SK-N-SH treated with all-trans-retinoic acid at 6 μM for 48 hours (cell line): ENCODE results near the gene CPXM2.

ENCODE experiments used
- ARNTL ChIP-seq: fragments of 450-650 bp; formaldehyde crosslinking; IDR thresholded peaks from 2 replicates; pipeline ENCODE4 v1.5.0; 2020; ENCODE audit warnings: low read depth, mild to moderate bottlenecking, moderate library complexity, borderline replicate concordance
- BACH2 ChIP-seq: fragments of 250-450 bp; sonication (Bioruptor Pico); IDR thresholded peaks from 2 replicates; pipeline ENCODE4 v1.9.0; 2021; ENCODE audit warnings: mild to moderate bottlenecking, borderline replicate concordance
- CREB5 ChIP-seq: fragments of 250-450 bp; sonication (Bioruptor Pico); IDR thresholded peaks from 2 replicates; pipeline ENCODE4 v1.5.1; 2020; ENCODE audit warnings: low read depth, mild to moderate bottlenecking, moderate library complexity
- CSDC2 ChIP-seq: fragments of 250-450 bp; sonication (Bioruptor Pico); IDR thresholded peaks from 2 replicates; pipeline ENCODE4 v1.5.0; 2020; ENCODE audit warnings: mild to moderate bottlenecking, moderate library complexity
- ISL1 ChIP-seq: fragments of 250-450 bp; sonication (Bioruptor Pico); IDR thresholded peaks from 2 replicates; pipeline ENCODE4 v2.1.2; 2022; ENCODE audit warnings: mild to moderate bottlenecking, moderate library complexity
- RARB ChIP-seq: fragments of 250-450 bp; sonication (Bioruptor Pico); IDR thresholded peaks from 2 replicates; pipeline ENCODE4 v1.8.0; 2021; ENCODE audit warnings: mild to moderate bottlenecking, moderate library complexity
- TOX ChIP-seq: fragments of 250-450 bp; sonication (Bioruptor Pico); IDR thresholded peaks from 2 replicates; pipeline ENCODE4 v1.8.0; 2021; ENCODE audit warnings: mild to moderate bottlenecking, moderate library complexity, borderline replicate concordance
- TSHZ2 ChIP-seq: fragments of 250-450 bp; sonication (Bioruptor Pico); IDR thresholded peaks from 2 replicates; pipeline ENCODE4 v1.5.0; 2020; ENCODE audit warnings: mild to moderate bottlenecking, moderate library complexity
- ZC3H10 ChIP-seq: fragments of 250-450 bp; sonication (Bioruptor Pico); IDR thresholded peaks from 2 replicates; pipeline ENCODE4 v1.5.1; 2021; ENCODE audit warnings: mild to moderate bottlenecking, moderate library complexity
- ZFP3 ChIP-seq: fragments of 250-450 bp; sonication (Bioruptor Pico); IDR thresholded peaks from 2 replicates; pipeline ENCODE4 v1.5.0; 2020; ENCODE audit warnings: mild to moderate bottlenecking, moderate library complexity
- ZFP30 ChIP-seq: fragments of 450-650 bp; formaldehyde crosslinking; IDR thresholded peaks from 2 replicates; pipeline ENCODE4 v1.5.0; 2022; ENCODE audit warnings: mild to moderate bottlenecking, moderate library complexity
- ZNF70 ChIP-seq: fragments of 450-650 bp; formaldehyde crosslinking; IDR thresholded peaks from 2 replicates; pipeline ENCODE4 v1.5.0; 2020; ENCODE audit warnings: mild to moderate bottlenecking, moderate library complexity
- TF ChIP-seq, protein P1 (sequence below): fragments of 250-450 bp; sonication (Bioruptor Pico); IDR thresholded peaks from 2 replicates; pipeline ENCODE4 v1.8.0; 2020; ENCODE audit warnings: mild to moderate bottlenecking, moderate library complexity, borderline replicate concordance
- TF ChIP-seq, protein P2 (sequence below): fragments of 250-450 bp; sonication (Bioruptor Pico); IDR thresholded peaks from 2 replicates; pipeline ENCODE4 v1.8.0; 2021; ENCODE audit warnings: low read depth, mild to moderate bottlenecking, moderate library complexity, borderline replicate concordance

- no peak for TF ChIP-seq ZFP3
- no peak for TF ChIP-seq RARB (CRISPR knock-in tag)
- no peak for TF ChIP-seq TOX (CRISPR knock-in tag)
- no peak for TF ChIP-seq ARNTL (CRISPR knock-in tag)
- no peak for TF ChIP-seq BACH2 (CRISPR knock-in tag)
- no peak for TF ChIP-seq TSHZ2 (CRISPR knock-in tag)
- TF ChIP-seq CREB5 (CRISPR knock-in tag) = no peak
- no peak for TF ChIP-seq ZFP30
- no peak for TF ChIP-seq ZC3H10 (CRISPR knock-in tag)
- TF ChIP-seq, protein P1, sequence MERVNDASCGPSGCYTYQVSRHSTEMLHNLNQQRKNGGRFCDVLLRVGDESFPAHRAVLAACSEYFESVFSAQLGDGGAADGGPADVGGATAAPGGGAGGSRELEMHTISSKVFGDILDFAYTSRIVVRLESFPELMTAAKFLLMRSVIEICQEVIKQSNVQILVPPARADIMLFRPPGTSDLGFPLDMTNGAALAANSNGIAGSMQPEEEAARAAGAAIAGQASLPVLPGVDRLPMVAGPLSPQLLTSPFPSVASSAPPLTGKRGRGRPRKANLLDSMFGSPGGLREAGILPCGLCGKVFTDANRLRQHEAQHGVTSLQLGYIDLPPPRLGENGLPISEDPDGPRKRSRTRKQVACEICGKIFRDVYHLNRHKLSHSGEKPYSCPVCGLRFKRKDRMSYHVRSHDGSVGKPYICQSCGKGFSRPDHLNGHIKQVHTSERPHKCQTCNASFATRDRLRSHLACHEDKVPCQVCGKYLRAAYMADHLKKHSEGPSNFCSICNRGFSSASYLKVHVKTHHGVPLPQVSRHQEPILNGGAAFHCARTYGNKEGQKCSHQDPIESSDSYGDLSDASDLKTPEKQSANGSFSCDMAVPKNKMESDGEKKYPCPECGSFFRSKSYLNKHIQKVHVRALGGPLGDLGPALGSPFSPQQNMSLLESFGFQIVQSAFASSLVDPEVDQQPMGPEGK (CRISPR knock-in tag) = no peak
- TF ChIP-seq, protein P2, sequence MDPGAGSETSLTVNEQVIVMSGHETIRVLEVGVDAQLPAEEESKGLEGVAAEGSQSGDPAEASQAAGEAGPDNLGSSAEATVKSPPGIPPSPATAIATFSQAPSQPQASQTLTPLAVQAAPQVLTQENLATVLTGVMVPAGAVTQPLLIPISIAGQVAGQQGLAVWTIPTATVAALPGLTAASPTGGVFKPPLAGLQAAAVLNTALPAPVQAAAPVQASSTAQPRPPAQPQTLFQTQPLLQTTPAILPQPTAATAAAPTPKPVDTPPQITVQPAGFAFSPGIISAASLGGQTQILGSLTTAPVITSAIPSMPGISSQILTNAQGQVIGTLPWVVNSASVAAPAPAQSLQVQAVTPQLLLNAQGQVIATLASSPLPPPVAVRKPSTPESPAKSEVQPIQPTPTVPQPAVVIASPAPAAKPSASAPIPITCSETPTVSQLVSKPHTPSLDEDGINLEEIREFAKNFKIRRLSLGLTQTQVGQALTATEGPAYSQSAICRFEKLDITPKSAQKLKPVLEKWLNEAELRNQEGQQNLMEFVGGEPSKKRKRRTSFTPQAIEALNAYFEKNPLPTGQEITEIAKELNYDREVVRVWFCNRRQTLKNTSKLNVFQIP (CRISPR knock-in tag) = no peak
- no peak for TF ChIP-seq CSDC2 (CRISPR knock-in tag)
- TF ChIP-seq ISL1 = no peak
- TF ChIP-seq ZNF70 (CRISPR knock-in tag) = no peak
These were observed 145.5 kb downstream of the CPXM2 start for GRCh38 chr10:123746061-123746460.
